ENCODE data around the gene ARPC5.

DNA sequence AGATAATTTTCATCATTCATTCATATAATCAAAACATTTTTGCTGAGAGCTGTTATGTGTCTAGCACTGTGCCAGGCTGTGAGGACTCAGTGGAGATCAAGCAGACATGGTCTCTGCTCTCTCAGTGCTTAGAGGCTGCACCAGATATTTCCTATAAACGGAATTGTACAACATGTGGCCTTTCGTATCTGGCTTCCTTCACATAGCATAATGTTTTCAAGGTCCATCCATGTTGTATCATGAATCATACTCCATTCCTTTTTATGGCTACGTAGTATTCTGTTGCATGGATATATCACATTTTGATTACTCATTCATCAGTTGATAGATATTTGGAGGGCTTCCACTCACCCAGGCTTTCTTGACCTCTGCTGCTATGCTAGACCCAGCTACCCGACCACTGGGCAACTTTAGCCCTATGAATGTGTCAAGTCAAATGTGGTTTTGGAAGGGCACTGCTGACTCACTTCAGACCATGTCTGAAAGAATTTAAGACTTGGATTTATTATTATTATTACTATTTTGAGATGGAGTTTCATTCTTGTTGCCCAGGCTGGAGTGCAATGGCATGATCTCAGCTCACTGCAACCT lies 63.8 kb downstream of the ARPC5 start:
- TF ChIP-seq, protein P1, sequence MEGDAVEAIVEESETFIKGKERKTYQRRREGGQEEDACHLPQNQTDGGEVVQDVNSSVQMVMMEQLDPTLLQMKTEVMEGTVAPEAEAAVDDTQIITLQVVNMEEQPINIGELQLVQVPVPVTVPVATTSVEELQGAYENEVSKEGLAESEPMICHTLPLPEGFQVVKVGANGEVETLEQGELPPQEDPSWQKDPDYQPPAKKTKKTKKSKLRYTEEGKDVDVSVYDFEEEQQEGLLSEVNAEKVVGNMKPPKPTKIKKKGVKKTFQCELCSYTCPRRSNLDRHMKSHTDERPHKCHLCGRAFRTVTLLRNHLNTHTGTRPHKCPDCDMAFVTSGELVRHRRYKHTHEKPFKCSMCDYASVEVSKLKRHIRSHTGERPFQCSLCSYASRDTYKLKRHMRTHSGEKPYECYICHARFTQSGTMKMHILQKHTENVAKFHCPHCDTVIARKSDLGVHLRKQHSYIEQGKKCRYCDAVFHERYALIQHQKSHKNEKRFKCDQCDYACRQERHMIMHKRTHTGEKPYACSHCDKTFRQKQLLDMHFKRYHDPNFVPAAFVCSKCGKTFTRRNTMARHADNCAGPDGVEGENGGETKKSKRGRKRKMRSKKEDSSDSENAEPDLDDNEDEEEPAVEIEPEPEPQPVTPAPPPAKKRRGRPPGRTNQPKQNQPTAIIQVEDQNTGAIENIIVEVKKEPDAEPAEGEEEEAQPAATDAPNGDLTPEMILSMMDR (IDR thresholded peaks at IDR 0.05), result no peak
- no peak for TF ChIP-seq POLR2A (IDR thresholded peaks at IDR 0.05)
